Upper lobe of left lung (tissue), 4 donors: ENCODE results near the gene WWC1.

ENCODE experiments used
- CTCF ChIP-seq, 6 experiments: fragments of 450-650 bp in 4 of 6; fragments of 200-600 bp in 2 of 6; sonication (generic) in 2 of 6; IDR thresholded peaks; one replicate each; pipeline ENCODE4 v1.5.1; 2016 to 2019; ENCODE audit warnings: antibody characterized with exemption in 6 of 6
- EP300 ChIP-seq, 4 donors: sonication (generic); formaldehyde crosslinking; IDR thresholded peaks; one replicate each; pipeline ENCODE4 v1.5.1; 2017; ENCODE audit warnings: antibody characterized with exemption in 4 of 4, control low read depth in 2 of 4
- POLR2A ChIP-seq, 4 donors: fragments of 450-650 bp; IDR thresholded peaks; one replicate each; pipeline ENCODE4 v1.5.1; 2016 to 2017; ENCODE audit warnings: antibody characterized with exemption in 4 of 4, mild to moderate bottlenecking in 2 of 4

GRCh38 chr5:168424594-168425323 is 133.3 kb downstream of the WWC1 start:
- TF ChIP-seq CTCF (IDR thresholded peaks at IDR 0.05) (no peak), EP300 (IDR thresholded peaks at IDR 0.05) (no peak), POLR2A (IDR thresholded peaks at IDR 0.05) (no peak)
